SHP77 (cell line): ENCODE results near the gene GTPBP8.

ENCODE experiments used
- DNase-seq, 2 experiments: peaks; one replicate each; lab custom pipeline; 2025; lab: John Stamatoyannopoulos, UW

Gene GTPBP8

GRCh38 chr3:112990672-112991602, at the start of gene GTPBP8:
Gene GTPBP8 (plus strand): TSS chr3:112990984. CDS start chr3:112991000, 16 bp downstream.
- peak; percentile 86 to 94 for DNase-seq

GRCh38 chr3:112948346-112948838, 42.4 kb upstream of the GTPBP8 start:
- no peak for DNase-seq

- no peak for DNase-seq
Measured at GRCh38 chr3:112956351-112956750, 34.4 kb upstream of the GTPBP8 start.

GRCh38 chr3:112958811-112959560, 31.8 kb upstream of the GTPBP8 start:
- no peak for DNase-seq

- no peak for DNase-seq
Measured at GRCh38 chr3:112963683-112964082, 27.1 kb upstream of the GTPBP8 start.

GRCh38 chr3:112965656-112966055, 25.1 kb upstream of the GTPBP8 start:
- DNase-seq = no peak

GRCh38 chr3:112966633-112967032, 24.2 kb upstream of the GTPBP8 start:
- DNase-seq = no peak

GRCh38 chr3:112967425-112967824, 23.4 kb upstream of the GTPBP8 start:
- DNase-seq = no peak

- no peak for DNase-seq
Measured at GRCh38 chr3:112967828-112968227, 23.0 kb upstream of the GTPBP8 start.

- no peak for DNase-seq
Measured at GRCh38 chr3:112972158-112972557, 18.6 kb upstream of the GTPBP8 start.

GRCh38 chr3:112973325-112974177, 17.2 kb upstream of the GTPBP8 start:
- DNase-seq = no peak

- DNase-seq = no peak
Measured at GRCh38 chr3:112974178-112974517, 16.6 kb upstream of the GTPBP8 start.

- no peak for DNase-seq
Measured at GRCh38 chr3:112974894-112975293, 15.9 kb upstream of the GTPBP8 start, which contains the start of gene CD200R1. Gene CD200R1 (minus strand): TSS chr3:112975103. CDS start chr3:112974857, 246 bp downstream.

- DNase-seq = no peak
Measured at GRCh38 chr3:112976001-112976400, 14.8 kb upstream of the GTPBP8 start.

GRCh38 chr3:112976953-112977352, 13.8 kb upstream of the GTPBP8 start:
- no peak for DNase-seq

GRCh38 chr3:112979244-112979832, 11.4 kb upstream of the GTPBP8 start:
- DNase-seq = peak; percentile 5 to 14

GRCh38 chr3:112980080-112980479, 10.7 kb upstream of the GTPBP8 start:
- DNase-seq = no peak

- no peak for DNase-seq
Measured at GRCh38 chr3:112982710-112983109, 8.1 kb upstream of the GTPBP8 start.

- DNase-seq = peak in 1 of 2 experiments; percentile 4
Measured at GRCh38 chr3:112984485-112984884, 6.3 kb upstream of the GTPBP8 start.

GRCh38 chr3:112987710-112988334, 3.0 kb upstream of the GTPBP8 start:
- DNase-seq = no peak

GRCh38 chr3:112995800-112996199, 5.0 kb downstream of the GTPBP8 start:
- no peak for DNase-seq
